Lung (tissue), 12 donors: ENCODE data around the gene TSR2. TPM values are rescaled to one million over a fixed set of nuclear protein-coding genes. Genes with fewer than 3 reads are reported as not detected.

Experiments
- ATAC-seq: fragments of 200-7000 bp; cut with Tn5 transposase; one replicate; pipeline ENCODE4 v1.9.1; 2020; ENCODE audit warnings: moderate number of reproducible peaks; ENCODE audit not compliant: insufficient read depth, low FRiP score
- DNase-seq, 3 donors: peaks; one replicate each; pipeline ENCODE4 v3.0.0-alpha.2; 2013 to 2017
- H3K27ac ChIP-seq, 2 donors: one replicate each; pipeline ENCODE4 v1.5.1; 2013; ENCODE audit warnings: mild to moderate bottlenecking in 2 of 2, moderate library complexity in 2 of 2, control low read depth in 1 of 2, inconsistent platforms in 1 of 2, low read depth in 1 of 2, low read length in 1 of 2
- H3K27me3 ChIP-seq, 3 donors: one replicate each; pipeline ENCODE4 v1.5.1; 2013; ENCODE audit warnings: low read length in 2 of 3; ENCODE audit not compliant: control insufficient read depth in 3 of 3, insufficient read depth in 3 of 3
- H3K36me3 ChIP-seq, 4 donors: one replicate each; pipeline ENCODE4 v1.5.1; 2013; ENCODE audit warnings: low read length in 4 of 4, mild to moderate bottlenecking in 1 of 4, moderate library complexity in 1 of 4; ENCODE audit not compliant: control insufficient read depth in 4 of 4, insufficient read depth in 4 of 4
- H3K4me1 ChIP-seq, 5 donors: one replicate each; pipeline ENCODE4 v1.5.1; 2013; ENCODE audit warnings: low read length in 5 of 5, mild to moderate bottlenecking in 2 of 5, moderate library complexity in 1 of 5; ENCODE audit not compliant: control insufficient read depth in 5 of 5, insufficient read depth in 5 of 5
- H3K4me3 ChIP-seq: one replicate; pipeline ENCODE4 v1.5.1; 2013; ENCODE audit warnings: mild to moderate bottlenecking, control low read depth, moderate library complexity
- H3K9ac ChIP-seq, 2 donors: one replicate each; pipeline ENCODE4 v1.5.1; 2013; ENCODE audit warnings: low read length in 2 of 2, control low read depth in 1 of 2; ENCODE audit not compliant: insufficient read depth in 1 of 2
- H3K9me3 ChIP-seq, 4 donors: one replicate each; pipeline ENCODE4 v1.5.1; 2013; ENCODE audit warnings: low read length in 3 of 4, mild to moderate bottlenecking in 1 of 4, moderate library complexity in 1 of 4; ENCODE audit not compliant: control insufficient read depth in 4 of 4, insufficient read depth in 3 of 4
- WGBS, 2 donors: extraction: QIAGEN DNeasy Blood & Tissue Kit; methylation state at CpG; one replicate each; pipeline ENCODE4 v1.1.7; 2013; 5-methylcytosine and 5-hydroxymethylcytosine counted together
- polyA plus RNA-seq, 2 donors: library from polyadenylated mRNA; stranded (reverse); fragments of 200-250 nt; gene quantifications; one replicate each; pipeline ENCODE4 v1.2.1, GENCODE V29; 2013
- total RNA-seq, 2 donors: library from RNA; depleted of rRNA in 1 of 2; stranded (reverse); fragments of >200 nt in 1 of 2; gene quantifications; one replicate each; pipeline ENCODE4 v1.2.1, GENCODE V29; 2014 to 2021
- TF ChIP-seq, protein P1 (sequence below): IDR thresholded peaks from 2 replicates; pipeline ENCODE4 v1.5.1; 2012; ENCODE audit warnings: mild to moderate bottlenecking; ENCODE audit errors: control extremely low read depth, extremely low read depth
- donor health status: control.
- donor health status: control.
- donor health status: Bipolar disorder and iron deficiency.
- donor health status: healthy.
- donor health status: DM: yes; HTN: yes; CAD: no.

The TSR2 gene
- total and polyA plus RNA-seq, 4 donors: 21.0 to 39.5 (median 32.9) TPM

DNA sequence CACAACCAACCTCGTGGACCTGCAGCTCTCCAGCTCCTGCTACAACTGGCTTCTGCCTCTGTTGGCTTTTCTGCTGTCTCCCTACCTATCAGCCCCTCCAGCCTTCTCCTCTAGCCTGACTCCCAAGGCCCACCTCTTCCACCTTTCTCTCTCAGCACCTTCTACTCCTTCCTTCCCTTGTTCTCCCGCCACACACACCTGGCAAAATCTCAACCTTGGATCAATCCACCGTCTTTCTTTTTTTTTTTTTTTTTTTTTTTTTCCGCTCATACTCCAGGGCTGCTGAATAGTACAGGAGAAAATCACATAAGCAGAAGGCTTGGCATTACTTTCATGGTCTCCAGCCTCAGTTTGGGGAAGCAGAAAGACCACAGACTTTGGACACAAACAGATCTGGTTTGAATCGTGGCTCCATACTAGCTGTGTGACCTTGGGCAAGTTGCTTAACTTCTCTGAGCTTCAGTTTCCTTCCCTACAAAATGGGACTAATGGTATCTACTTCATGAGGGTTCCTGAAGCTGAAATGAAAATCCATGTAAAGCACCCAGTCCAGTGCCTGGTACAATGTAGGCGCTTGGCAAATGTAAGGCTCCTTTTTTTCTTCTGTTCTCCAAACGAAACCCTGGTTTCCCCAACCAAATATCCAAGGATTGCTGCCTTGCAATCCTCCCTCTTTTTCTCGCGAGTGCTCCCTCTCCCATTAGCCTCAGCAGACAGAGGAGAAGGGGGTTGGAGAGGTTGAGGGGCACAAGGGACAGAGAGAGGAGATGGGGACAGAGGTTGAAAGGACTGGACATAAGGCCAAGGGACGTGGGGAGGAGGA is 54.2 kb downstream of the TSR2 start:
- peaks cover 0 to 3% (median 0%) of the 10 kb centered on the region in 4 donors for H3K9me3 ChIP-seq
- H3K4me1 ChIP-seq: peaks cover 0 to 16% (median 1%) of the 10 kb centered on the region in 5 donors
- H3K36me3 ChIP-seq: no peaks in the 10 kb centered on the region
- no peak overlapping the region for H3K27ac ChIP-seq
- no peaks in the 10 kb centered on the region for H3K27me3 ChIP-seq
- DNase-seq (no peak), ATAC-seq (no peak)
- 58 to 64% methylated on average over 8 to 10 of the region's 10 CpGs for WGBS, 2 donors
- TF ChIP-seq, protein P1, sequence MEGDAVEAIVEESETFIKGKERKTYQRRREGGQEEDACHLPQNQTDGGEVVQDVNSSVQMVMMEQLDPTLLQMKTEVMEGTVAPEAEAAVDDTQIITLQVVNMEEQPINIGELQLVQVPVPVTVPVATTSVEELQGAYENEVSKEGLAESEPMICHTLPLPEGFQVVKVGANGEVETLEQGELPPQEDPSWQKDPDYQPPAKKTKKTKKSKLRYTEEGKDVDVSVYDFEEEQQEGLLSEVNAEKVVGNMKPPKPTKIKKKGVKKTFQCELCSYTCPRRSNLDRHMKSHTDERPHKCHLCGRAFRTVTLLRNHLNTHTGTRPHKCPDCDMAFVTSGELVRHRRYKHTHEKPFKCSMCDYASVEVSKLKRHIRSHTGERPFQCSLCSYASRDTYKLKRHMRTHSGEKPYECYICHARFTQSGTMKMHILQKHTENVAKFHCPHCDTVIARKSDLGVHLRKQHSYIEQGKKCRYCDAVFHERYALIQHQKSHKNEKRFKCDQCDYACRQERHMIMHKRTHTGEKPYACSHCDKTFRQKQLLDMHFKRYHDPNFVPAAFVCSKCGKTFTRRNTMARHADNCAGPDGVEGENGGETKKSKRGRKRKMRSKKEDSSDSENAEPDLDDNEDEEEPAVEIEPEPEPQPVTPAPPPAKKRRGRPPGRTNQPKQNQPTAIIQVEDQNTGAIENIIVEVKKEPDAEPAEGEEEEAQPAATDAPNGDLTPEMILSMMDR: no peak
- H3K4me3 ChIP-seq: no peak overlapping the region
- H3K9ac ChIP-seq: peak overlapping the region; percentile 39 to 77

Other genes with a start within 250 kb of the TSR2 start
- gene WNK3, start 82.4 kb upstream of the TSR2 start, total RNA-seq: 1 to 10 TPM; 1.4 to 5.2 TPM
- under 1 TPM; 0.14 to 0.16 TPM for gene WNK3, start 82.4 kb upstream of the TSR2 start, polyA plus RNA-seq
- gene FGD1, start 55.8 kb downstream of the TSR2 start, total RNA-seq: 1 to 10 TPM; 3.6 to 6.4 TPM
- gene FGD1, start 55.8 kb downstream of the TSR2 start, polyA plus RNA-seq: 1 to 10 TPM; 1.3 to 1.4 TPM
- 10 to 100 TPM; 33.6 to 42.9 TPM for gene GNL3L, start 89.8 kb downstream of the TSR2 start, total RNA-seq
- gene GNL3L, start 89.8 kb downstream of the TSR2 start, polyA plus RNA-seq: 10 to 100 TPM in 1 of 2 donors, 1 to 10 TPM in 1; 4.0 to 12.6 TPM